Limb (tissue), 2 donors: ENCODE data around the gene ALG2.

Experiments
- DNase-seq, 2 donors: peaks; one replicate each; pipeline ENCODE4 v3.0.0-alpha.2; 2016; ENCODE audit errors: extremely low spot score in 2 of 2

Gene ALG2

DNA sequence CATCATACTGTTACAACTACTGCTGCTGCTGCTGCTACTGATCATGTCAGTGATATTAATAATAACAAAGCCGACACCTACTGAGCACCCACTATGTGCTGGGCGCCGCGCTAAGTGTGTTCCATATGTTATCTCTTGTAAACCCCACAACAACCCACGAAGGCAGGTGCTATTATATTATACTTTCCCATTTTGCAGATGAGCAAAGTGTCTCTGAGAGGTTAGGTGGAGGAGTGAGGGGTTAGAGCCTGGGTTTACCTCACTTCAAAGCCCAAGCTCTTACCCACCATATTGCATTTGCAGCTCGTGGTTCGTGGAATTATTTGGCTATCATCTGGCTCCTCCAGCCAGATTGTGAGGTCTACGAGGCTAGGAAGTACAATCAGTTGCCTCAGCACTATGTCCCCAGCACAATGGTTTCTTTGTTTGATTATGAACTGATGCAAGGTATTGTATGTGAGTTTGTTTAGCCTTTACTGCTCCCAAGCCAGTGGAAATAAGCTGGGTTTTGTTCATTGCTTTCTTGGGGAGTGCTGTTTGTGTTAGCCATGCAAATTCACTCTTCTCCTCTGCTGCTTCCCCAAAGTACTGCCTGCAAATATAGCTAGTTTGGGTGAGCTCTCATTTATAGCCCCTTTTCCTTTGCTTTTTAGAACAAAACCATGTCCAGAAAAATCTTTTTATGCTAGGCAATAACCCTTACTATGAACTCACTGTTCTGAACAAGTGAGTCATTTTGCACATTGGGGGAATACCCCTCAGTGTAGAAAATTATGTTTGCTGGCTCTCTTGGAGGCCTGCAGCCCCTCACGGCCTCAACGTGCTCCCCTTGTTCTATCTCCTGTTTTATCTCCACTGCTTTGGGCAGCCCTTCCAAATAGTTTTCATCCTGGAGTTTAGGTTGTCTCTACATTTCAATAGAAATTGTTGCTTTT lies 47.9 kb downstream of the ALG2 start:
- no peak for DNase-seq

DNA sequence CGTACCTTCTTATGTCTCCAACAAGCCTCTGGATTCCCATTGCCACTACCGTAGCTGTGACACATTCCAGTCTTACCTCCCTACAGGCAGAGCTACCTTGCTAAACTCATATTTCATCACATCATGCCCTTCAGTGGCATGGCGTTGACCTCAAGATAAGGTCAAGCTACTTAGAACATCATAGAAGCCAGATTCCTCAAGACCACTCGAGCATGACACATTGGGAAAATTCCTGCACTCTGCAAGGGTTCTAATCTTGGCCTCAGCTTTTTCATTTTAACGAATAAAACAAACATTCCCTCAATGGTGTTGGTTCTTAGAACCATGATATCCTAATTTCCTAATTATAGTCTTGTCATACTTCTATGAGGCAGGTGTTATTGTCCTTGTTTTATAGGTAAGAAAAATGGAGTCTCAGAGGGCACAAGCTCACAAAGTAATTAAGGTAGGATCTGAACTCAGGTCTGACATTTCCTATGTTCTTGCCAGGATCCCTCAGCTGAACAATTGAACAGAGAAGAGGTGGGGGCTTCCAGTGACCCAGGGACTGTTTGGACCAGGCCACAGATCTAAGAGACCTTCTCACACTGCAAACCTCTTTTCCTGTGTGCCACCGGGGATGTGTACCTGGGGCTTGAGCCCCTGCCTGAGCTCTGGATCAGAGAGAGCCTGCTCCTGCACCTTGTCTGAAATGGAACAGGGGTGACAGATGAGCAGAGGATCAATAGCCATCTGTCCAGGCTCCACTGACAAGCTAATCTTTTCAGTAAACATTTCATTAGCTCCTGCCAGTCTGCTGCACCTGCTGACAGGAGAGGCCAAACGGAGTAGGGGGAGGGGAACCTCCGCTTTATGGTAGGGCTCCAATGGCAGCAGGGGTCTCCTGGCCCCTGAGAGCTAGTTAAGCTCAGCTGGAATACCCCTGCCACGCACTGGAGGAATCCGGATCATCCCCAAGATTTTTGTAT lies 49.3 kb downstream of the ALG2 start:
- no peak for DNase-seq

DNA sequence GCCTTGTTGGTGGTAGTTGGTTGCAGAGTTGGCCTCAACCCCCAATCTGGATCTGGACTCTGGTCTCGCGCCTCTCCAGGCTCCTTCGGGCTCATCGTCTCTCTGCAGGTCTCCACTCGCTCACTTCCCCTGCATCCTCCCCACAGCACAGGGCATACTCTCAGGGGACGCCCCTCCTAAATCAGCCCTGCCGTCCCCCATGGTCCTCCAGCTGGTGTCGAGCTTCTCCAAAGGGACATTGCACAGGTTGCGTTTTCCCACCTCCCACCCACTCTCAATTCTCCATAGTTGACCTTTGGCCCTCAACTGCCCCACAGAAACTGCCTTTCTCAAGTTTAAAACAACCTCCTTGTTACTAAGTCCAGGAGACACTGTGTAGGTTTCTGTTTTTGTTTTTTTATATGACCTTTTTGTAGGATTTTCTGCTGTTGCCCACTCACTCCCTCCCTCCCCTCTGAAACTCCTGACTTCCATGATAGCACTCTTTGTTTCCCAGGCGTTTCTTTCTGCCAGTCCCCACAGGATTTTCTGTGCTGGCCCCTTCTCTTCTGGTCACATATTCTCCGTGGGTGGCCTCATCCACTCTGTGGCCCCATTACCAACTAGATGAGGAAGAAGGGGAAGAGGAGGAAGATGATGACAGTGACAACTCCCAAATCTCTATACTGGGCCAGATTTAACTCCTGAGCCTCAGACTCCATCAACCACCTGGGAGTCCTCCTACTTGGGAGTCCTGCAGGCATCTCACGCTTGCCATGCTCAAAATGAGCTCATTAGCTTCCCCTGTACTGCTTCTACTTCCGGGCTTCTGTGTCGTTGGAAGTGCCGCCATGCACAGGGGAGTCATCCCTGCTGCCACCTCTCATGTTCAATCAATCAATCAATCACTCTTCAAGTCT lies 50.3 kb downstream of the ALG2 start:
- no peak for DNase-seq

DNA sequence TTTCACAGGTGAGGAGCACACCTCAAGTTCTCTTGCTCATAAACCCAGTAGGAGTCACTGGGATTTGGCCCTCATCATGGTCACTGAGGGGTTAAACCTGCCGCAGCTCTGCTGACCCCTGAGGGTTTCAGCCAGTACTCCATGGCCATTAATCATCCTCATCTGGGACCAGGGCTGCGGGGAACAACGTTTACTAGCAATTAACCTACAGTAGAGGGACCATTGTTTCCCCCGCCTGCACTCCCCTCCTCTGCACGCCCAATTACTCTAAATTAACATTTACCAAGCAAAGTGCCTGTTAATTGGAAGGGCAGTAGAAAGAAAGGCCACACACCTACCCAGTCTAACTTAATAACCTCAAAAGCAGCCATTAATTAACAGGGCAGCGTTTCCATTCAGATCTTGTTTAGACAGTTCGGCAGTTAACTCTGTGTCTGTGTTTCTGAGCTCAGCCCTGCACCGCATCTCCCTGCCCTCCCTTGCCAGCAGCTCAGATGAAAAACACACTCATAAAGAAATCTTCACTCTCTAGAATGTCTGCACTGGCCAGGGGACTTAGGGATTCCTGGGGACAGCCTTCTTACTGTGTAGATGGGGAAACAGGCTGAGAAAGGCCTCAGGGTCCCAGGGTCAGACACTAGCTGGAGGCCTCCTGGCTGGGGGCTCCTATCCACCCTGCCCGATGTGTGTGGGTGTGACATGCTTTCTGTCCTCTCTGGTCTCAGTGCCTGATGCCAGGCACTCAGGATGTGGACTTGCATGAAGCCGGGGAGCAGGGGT lies 51.6 kb downstream of the ALG2 start:
- no peak for DNase-seq

DNA sequence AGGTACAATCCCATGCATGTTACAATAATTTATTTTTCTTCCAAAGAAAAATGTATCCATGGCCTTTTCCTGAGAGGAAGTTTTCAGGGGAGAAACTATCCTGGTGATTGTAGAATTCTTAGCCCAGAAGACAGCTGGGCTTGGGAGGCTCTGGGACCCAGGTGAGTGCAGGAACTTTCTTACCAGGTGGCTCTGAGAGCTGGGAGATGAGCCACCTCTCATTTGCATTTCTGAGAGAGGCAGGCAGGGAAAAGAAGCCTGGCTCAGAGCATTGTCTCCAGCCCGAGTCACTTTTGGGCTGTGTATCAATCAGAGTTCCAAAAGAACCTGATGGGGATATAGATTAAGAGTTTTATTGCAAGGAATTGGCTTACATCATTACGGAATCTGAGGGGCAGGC lies 52.7 kb downstream of the ALG2 start:
- no peak for DNase-seq

DNA sequence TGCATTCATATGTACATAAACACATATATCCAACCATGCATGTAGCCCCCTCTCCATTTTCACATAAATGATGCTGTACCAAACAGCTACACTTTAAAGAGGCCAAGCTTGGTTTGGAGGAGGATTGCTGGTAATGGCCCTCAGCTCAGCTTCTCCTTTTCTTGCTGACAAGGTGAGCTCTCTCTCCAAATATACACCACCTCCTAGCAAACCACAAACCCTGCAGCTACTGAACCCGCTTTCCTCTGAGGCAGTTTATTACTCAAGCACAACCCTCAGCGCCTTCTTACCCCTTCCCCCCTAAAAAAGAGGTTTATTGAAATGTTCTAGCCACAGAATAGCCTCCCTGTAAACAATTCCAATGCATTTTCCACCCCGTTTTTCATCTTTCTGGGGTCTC lies 54.0 kb downstream of the ALG2 start:
- DNase-seq = no peak

DNA sequence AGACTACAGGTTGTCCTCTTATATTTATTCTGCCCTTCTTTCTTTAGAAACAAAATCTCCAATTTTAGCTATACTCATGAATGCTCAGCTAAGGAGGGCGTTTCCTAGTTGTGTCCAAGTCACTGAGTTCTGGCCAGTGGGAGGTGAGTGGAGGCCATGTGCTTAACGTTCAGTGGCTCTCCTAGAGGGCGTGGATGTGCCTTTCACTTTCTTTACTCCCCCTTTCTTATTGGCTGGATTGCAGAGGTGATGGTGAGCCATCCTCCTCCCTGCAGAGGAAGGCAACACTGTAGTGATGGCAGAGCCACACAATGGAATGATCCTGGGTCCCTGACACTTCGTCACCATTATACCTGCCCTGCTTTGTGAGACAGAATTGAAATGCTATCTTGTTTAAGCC lies 54.6 kb downstream of the ALG2 start:
- DNase-seq = no peak
